OCI-LY3 (cell line): ENCODE data around the gene SYAP1.

Experiments
- H2AFZ ChIP-seq: fragments of 200-600, 300-600 bp; shearing (Covaris generic); 2 replicates; pipeline ENCODE4 v1.6.0; 2014; ENCODE audit warnings: antibody characterized with exemption, low read depth, low read length
- H3K27ac ChIP-seq: fragments of 200-600, 300-600 bp; sonication (generic); 2 replicates; pipeline ENCODE4 v1.5.1; 2014; ENCODE audit warnings: mild to moderate bottlenecking, low read length, moderate library complexity, mixed read lengths
- H3K27me3 ChIP-seq: fragments of 200-600, 300-600 bp; sonication (generic); 2 replicates; pipeline ENCODE4 v1.6.1; 2014; ENCODE audit warnings: low read depth, low read length, mixed read lengths
- H3K36me3 ChIP-seq: fragments of 200-600, 300-600 bp; sonication (generic); replicated peaks from 2 replicates; pipeline ENCODE3; 2014; ENCODE audit warnings: low read depth, low read length, mixed read lengths
- H3K4me1 ChIP-seq: fragments of 300-600, 200-600 bp; sonication (generic); 2 replicates; pipeline ENCODE4 v1.6.1; 2014; ENCODE audit warnings: low read length, mixed read lengths
- H3K4me2 ChIP-seq: fragments of 200-600, 300-600 bp; sonication (generic); 2 replicates; pipeline ENCODE4 v1.6.1; 2014; ENCODE audit warnings: low read length, mixed read lengths
- H3K4me3 ChIP-seq: fragments of 300-600, 200-600 bp; sonication (generic); 2 replicates; pipeline ENCODE4 v1.5.1; 2014; ENCODE audit warnings: antibody characterized with exemption, mild to moderate bottlenecking, low read length, moderate library complexity
- H3K79me2 ChIP-seq: fragments of 300-600, 200-600 bp; shearing (Covaris generic); 2 replicates; pipeline ENCODE4 v1.6.1; 2014; ENCODE audit warnings: mild to moderate bottlenecking, low read length, mixed read lengths
- H3K9ac ChIP-seq: fragments of 300-600, 200-600 bp; shearing (Covaris generic); 2 replicates; pipeline ENCODE4 v1.6.0; 2014; ENCODE audit warnings: mild to moderate bottlenecking, low read length, moderate library complexity
- H3K9me3 ChIP-seq: fragments of 200-600, 300-600 bp; shearing (Covaris generic); 2 replicates; pipeline ENCODE4 v1.6.1; 2014; ENCODE audit warnings: low read length, mixed read lengths; ENCODE audit not compliant: insufficient read depth
- H4K20me1 ChIP-seq: fragments of 200-600, 300-600 bp; sonication (generic); 2 replicates; pipeline ENCODE4 v1.6.1; 2016; ENCODE audit warnings: low read length, mixed read lengths; ENCODE audit not compliant: insufficient read depth
- EZH2phosphoT487 ChIP-seq: fragments of 200-600 bp; shearing (Covaris generic); IDR thresholded peaks from 2 replicates; pipeline ENCODE4 v1.6.1; 2018; ENCODE audit warnings: antibody characterized with exemption, mixed run types, low read depth
- TF ChIP-seq, protein P1 (sequence below): fragments of 200-600, 300-600 bp; sonication (generic); IDR thresholded peaks from 2 replicates; pipeline ENCODE4 v1.5.1; 2014; ENCODE audit warnings: antibody characterized with exemption, low read length, low read depth

Gene SYAP1

GRCh38 chrX:16727637-16728036 is 8.2 kb downstream of the SYAP1 start:
- Histone ChIP-seq H3K4me3 (no peak overlapping the region), H3K4me1 (peaks cover 4% of the 10 kb centered on the region; the same call in 1 of the 2 replicates), H3K79me2 (peaks cover 31% of the 10 kb centered on the region), H3K27me3 (no peaks in the 10 kb centered on the region), H3K9ac (no peak overlapping the region), H4K20me1 (no peaks in the 10 kb centered on the region; the same call in 1 of the 2 replicates), H2AFZ (no peak overlapping the region), H3K4me2 (no peak overlapping the region), H3K9me3 (no peaks in the 10 kb centered on the region), H3K36me3 (no peaks in the 10 kb centered on the region), H3K27ac (no peak overlapping the region)
- no peak for TF ChIP-seq EZH2phosphoT487
- TF ChIP-seq, protein P1, sequence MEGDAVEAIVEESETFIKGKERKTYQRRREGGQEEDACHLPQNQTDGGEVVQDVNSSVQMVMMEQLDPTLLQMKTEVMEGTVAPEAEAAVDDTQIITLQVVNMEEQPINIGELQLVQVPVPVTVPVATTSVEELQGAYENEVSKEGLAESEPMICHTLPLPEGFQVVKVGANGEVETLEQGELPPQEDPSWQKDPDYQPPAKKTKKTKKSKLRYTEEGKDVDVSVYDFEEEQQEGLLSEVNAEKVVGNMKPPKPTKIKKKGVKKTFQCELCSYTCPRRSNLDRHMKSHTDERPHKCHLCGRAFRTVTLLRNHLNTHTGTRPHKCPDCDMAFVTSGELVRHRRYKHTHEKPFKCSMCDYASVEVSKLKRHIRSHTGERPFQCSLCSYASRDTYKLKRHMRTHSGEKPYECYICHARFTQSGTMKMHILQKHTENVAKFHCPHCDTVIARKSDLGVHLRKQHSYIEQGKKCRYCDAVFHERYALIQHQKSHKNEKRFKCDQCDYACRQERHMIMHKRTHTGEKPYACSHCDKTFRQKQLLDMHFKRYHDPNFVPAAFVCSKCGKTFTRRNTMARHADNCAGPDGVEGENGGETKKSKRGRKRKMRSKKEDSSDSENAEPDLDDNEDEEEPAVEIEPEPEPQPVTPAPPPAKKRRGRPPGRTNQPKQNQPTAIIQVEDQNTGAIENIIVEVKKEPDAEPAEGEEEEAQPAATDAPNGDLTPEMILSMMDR = no peak

DNA sequence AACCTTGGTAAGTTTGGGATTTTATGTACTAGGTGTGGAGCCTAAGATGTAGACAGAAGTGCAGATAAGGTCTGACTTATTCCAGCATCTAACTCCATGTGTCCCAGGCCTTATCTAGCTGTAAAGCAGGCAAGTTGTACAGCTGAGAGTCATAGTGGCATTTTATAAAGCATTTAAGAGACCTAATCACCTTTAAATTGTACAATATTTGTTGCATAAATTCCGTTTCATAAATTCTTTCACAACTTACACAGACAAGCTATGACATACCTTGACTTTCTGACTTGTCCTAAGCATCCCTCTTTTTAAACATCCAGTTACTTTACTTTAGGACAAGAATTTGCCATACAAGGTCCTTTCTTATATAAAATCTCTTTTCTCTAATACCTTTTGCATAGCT is 11.0 kb downstream of the SYAP1 start:
- TF ChIP-seq, protein P1 = no peak
- TF ChIP-seq EZH2phosphoT487 = no peak
- Histone ChIP-seq H2AFZ (no peak overlapping the region), H4K20me1 (no peaks in the 10 kb centered on the region), H3K9ac (no peak overlapping the region), H3K9me3 (no peaks in the 10 kb centered on the region), H3K27ac (no peak overlapping the region), H3K79me2 (peaks cover 10% of the 10 kb centered on the region; the same call in 1 of the 2 replicates), H3K4me1 (peaks cover 3% of the 10 kb centered on the region; the same call in 1 of the 2 replicates), H3K4me3 (no peak overlapping the region), H3K27me3 (no peaks in the 10 kb centered on the region), H3K36me3 (no peaks in the 10 kb centered on the region), H3K4me2 (no peak overlapping the region)

GRCh38 chrX:16733013-16733412 is 13.6 kb downstream of the SYAP1 start:
- Histone ChIP-seq H3K79me2 (peaks cover 4% of the 10 kb centered on the region; the same call in 1 of the 2 replicates), H3K4me2 (no peak overlapping the region), H3K36me3 (peaks cover 11% of the 10 kb centered on the region), H3K9me3 (no peaks in the 10 kb centered on the region), H2AFZ (no peak overlapping the region), H3K9ac (no peak overlapping the region), H3K4me3 (no peak overlapping the region), H3K27ac (no peak overlapping the region), H4K20me1 (no peaks in the 10 kb centered on the region), H3K27me3 (no peaks in the 10 kb centered on the region), H3K4me1 (no peaks in the 10 kb centered on the region)
- TF ChIP-seq, protein P1 = no peak
- no peak for TF ChIP-seq EZH2phosphoT487

DNA sequence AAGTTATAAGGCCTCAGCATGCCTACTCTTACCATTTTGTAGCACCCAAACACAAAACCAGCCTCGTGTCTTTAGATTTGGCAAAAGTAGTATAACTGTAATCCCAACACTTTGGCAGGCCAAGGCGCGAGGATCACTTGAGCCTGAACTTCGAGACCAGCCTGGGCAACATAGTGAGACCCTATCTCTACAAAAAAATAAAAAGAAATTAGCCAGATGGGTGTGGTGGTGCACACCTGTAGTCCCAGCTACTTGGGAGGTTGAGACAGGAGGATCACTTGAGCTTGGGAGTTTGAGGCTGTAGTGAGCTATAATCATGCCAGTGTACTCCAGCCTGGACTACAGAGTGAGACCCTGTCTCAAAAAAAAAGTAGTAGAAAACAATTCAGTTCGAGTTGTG is 17.6 kb downstream of the SYAP1 start:
- TF ChIP-seq, protein P1 = no peak
- TF ChIP-seq EZH2phosphoT487 = no peak
- Histone ChIP-seq H3K36me3 (peaks cover 11% of the 10 kb centered on the region), H3K9me3 (no peaks in the 10 kb centered on the region), H3K4me2 (no peak overlapping the region), H3K79me2 (0 out of 2 replicates have a peak, but pooled peaks cover 2% of the 10 kb centered on the region), H3K4me1 (no peaks in the 10 kb centered on the region), H3K9ac (no peak overlapping the region), H2AFZ (no peak overlapping the region), H4K20me1 (no peaks in the 10 kb centered on the region), H3K4me3 (no peak overlapping the region), H3K27ac (no peak overlapping the region), H3K27me3 (no peaks in the 10 kb centered on the region)
